Breast epithelium (tissue), 4 donors: ENCODE data around the gene NR2F2. TPM values are rescaled to one million over a fixed set of nuclear protein-coding genes. Genes with fewer than 3 reads are reported as not detected.
"Not testable (repeated sequence)": the region's sequence is repeated elsewhere in the genome, so short reads cannot be mapped to it uniquely, and the experiment has no call there.

Experiments used
- DNase-seq, 2 donors: peaks; one replicate each; pipeline ENCODE4 v3.0.0-alpha.2; 2019; ENCODE audit warnings: low spot score in 2 of 2
- H3K27ac ChIP-seq, 2 donors: fragments of 200-600 bp; sonication (generic) in 1 of 2; one replicate each; pipeline ENCODE4 v1.5.1; 2016 to 2019; ENCODE audit warnings: mild to moderate bottlenecking in 1 of 2
- H3K27me3 ChIP-seq, 2 donors: fragments of 200-600 bp; sonication (generic) in 1 of 2; one replicate each; pipeline versions ENCODE4 v1.5.1 to v1.6.0; 2017 to 2019; ENCODE audit warnings: control low read depth in 1 of 2, mild to moderate bottlenecking in 1 of 2
- H3K36me3 ChIP-seq: fragments of 200-600 bp; one replicate; pipeline ENCODE4 v1.5.1; 2019
- H3K4me1 ChIP-seq, 2 donors: fragments of 200-600 bp; sonication (generic); one replicate each; pipeline ENCODE4 v1.5.1; 2016 to 2019; ENCODE audit warnings: control low read depth in 1 of 2
- H3K4me3 ChIP-seq, 3 donors: fragments of 200-600 bp; sonication (generic); 1 replicate in 2 of 3; 2 replicates in 1 of 3; pipeline ENCODE4 v1.5.1; 2016 to 2019; ENCODE audit warnings: mild to moderate bottlenecking in 3 of 3, moderate library complexity in 2 of 3
- H3K9me3 ChIP-seq, 2 donors: fragments of 200-600 bp; sonication (generic) in 1 of 2; one replicate each; pipeline ENCODE4 v1.5.1; 2016 to 2019; ENCODE audit warnings: control low read depth in 1 of 2
- CTCF ChIP-seq, 3 donors: fragments of 450-650 bp; IDR thresholded peaks; one replicate each; pipeline ENCODE4 v1.5.1; 2016 to 2017; ENCODE audit warnings: antibody characterized with exemption in 3 of 3, mild to moderate bottlenecking in 3 of 3, moderate library complexity in 3 of 3
- POLR2A ChIP-seq: fragments of 450-650 bp; IDR thresholded peaks from one replicate; pipeline ENCODE4 v1.6.1; 2016; ENCODE audit warnings: antibody characterized with exemption, mild to moderate bottlenecking, moderate library complexity
- POLR2AphosphoS5 ChIP-seq, 3 donors: sonication (generic); formaldehyde crosslinking; IDR thresholded peaks; one replicate each; pipeline ENCODE4 v1.6.1; 2017; ENCODE audit warnings: antibody characterized with exemption in 3 of 3
- intact Hi-C: fragments of 100-400 bp; cut with DNase I; formaldehyde crosslinking; loops from one replicate; pipeline ENCODE4 v1.15.1; 2023; ENCODE audit warnings: low total_unique reads
- total RNA-seq, 3 donors: library from RNA; depleted of rRNA; stranded (reverse); fragments of >200 nt; gene quantifications; one replicate each; pipeline ENCODE4 v1.1.0, GENCODE V29; 2016

The NR2F2 gene
- total RNA-seq, 3 donors from 2014 or later: 13.2 to 22.9 (median 13.6) TPM

- no peak overlapping the region for H3K27ac ChIP-seq
Observed at GRCh38 chr15:96374499-96374898, 44.0 kb downstream of the NR2F2 start.

GRCh38 chr15:96379592-96379991, 49.1 kb downstream of the NR2F2 start:
- H3K36me3 ChIP-seq, intact Hi-C loops, H3K4me1 ChIP-seq, H3K27ac ChIP-seq, DNase-seq, H3K4me3 ChIP-seq, H3K27me3 ChIP-seq, H3K9me3 ChIP-seq: not testable (repeated sequence)

More at GRCh38 chr15:96374499-96374898, 44.0 kb downstream of the NR2F2 start:
- intact Hi-C loops: no loop called here
- no peaks in the 10 kb centered on the region for H3K36me3 ChIP-seq
- H3K4me1 ChIP-seq: no peaks in the 10 kb centered on the region
- no peaks in the 10 kb centered on the region for H3K27me3 ChIP-seq
- H3K9me3 ChIP-seq: no peaks in the 10 kb centered on the region
- TF ChIP-seq POLR2AphosphoS5 (IDR thresholded peaks at IDR 0.05): no peak
- TF ChIP-seq CTCF (IDR thresholded peaks at IDR 0.05): no peak
- no peak for TF ChIP-seq POLR2A
- no peak overlapping the region for H3K4me3 ChIP-seq
- DNase-seq: no peak

DNA sequence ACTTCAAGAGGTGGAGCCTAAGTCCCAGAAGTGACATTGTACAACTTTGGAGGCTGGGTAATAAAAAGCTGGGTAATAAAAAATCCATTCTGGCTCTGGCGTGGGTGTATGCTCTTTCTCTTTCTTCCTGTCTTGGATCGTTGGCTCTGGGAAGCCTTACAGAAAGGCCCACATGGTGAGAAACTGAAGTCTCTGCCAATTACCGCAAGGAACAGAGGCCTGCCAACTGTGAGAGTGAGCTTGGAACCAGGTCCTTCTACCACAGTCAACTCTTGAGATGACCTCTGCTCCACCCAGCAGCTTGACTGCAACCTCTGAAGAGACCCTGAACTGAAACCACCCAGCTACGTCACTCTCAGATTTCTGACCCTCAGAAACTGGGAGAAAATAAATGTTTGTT, 51.0 kb downstream of the NR2F2 start:
- Histone ChIP-seq H3K4me1 (no peaks in the 10 kb centered on the region), H3K36me3 (no peaks in the 10 kb centered on the region), H3K27ac (no peak overlapping the region), H3K9me3 (peaks cover 0 to 8% of the 10 kb centered on the region in 2 donors), H3K4me3 (no peak overlapping the region), H3K27me3 (no peaks in the 10 kb centered on the region)
- DNase-seq: no peak
- TF ChIP-seq POLR2A (no peak), CTCF (IDR thresholded peaks at IDR 0.05) (no peak), POLR2AphosphoS5 (IDR thresholded peaks at IDR 0.05) (no peak)
- intact Hi-C loops: no loop called here

- Histone ChIP-seq H3K4me3 (no peak overlapping the region), H3K4me1 (no peaks in the 10 kb centered on the region), H3K9me3 (peaks cover 0 to 8% of the 10 kb centered on the region in 2 donors), H3K27me3 (no peaks in the 10 kb centered on the region), H3K36me3 (no peaks in the 10 kb centered on the region), H3K27ac (no peak overlapping the region)
- no peak for DNase-seq
- intact Hi-C loops: no loop called here
- TF ChIP-seq POLR2A (no peak), CTCF (IDR thresholded peaks at IDR 0.05) (no peak)
Observed at GRCh38 chr15:96385195-96385594, 54.7 kb downstream of the NR2F2 start.

- no peaks in the 10 kb centered on the region for H3K4me1 ChIP-seq
- no peaks in the 10 kb centered on the region for H3K36me3 ChIP-seq
- intact Hi-C loops: no loop called here
- H3K27me3 ChIP-seq: no peaks in the 10 kb centered on the region
- H3K27ac ChIP-seq: no peak overlapping the region
- DNase-seq: no peak
- H3K9me3 ChIP-seq: peaks cover 0 to 8% of the 10 kb centered on the region in 2 donors
- no peak for TF ChIP-seq POLR2AphosphoS5 (IDR thresholded peaks at IDR 0.05)
- no peak for TF ChIP-seq CTCF (IDR thresholded peaks at IDR 0.05)
- TF ChIP-seq POLR2A: no peak
- no peak overlapping the region for H3K4me3 ChIP-seq
Observed at GRCh38 chr15:96388673-96389072, 58.2 kb downstream of the NR2F2 start.
